NCI-H526 treated with DMSO at 0.1 percent for 48 hours (cell line): ENCODE data around the gene GNPAT.

Experiments
- DNase-seq: peaks from one replicate; lab custom pipeline; 2025; lab: John Stamatoyannopoulos, UW

The GNPAT gene

DNA sequence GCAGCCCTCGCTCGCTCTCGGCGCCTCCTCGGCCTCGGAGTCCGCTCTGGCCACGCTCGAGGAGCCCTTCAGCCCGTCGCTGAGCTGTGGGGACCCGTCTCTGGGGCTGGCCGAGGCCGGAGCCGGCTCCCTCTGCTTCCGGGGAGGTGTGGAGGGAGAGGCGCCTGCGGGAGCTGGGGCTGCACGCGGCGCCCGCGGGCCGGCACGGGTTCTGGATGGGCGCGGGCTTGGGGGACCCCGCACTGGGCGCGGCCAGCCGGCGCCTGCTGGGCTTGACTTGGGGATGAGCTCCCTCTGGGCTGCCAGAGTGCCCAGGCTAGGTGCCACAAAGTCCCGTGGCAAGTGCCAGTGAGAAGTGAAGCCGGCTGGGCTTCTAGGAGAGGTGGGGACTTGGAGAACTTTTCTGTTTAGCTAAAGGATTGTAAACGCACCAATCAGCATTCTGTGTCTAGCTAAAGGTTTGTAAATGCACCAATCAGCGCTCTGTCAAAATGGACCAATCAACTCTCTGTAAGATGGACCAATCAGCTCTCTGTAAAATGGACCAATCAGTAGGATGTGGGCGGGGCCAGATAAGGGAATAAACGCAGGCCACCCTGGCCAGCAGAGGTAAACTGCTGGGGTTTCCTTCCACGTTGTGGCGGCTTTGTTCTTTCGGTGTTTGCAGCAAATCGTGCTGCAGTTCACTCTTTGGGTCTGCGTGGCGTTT, 76.4 kb downstream of the GNPAT start:
- DNase-seq = no peak

GRCh38 chr1:231318015-231318355, 77.0 kb downstream of the GNPAT start:
- DNase-seq = no peak

- no peak for DNase-seq
These were observed 77.6 kb downstream of the GNPAT start for GRCh38 chr1:231318568-231318967.

DNA sequence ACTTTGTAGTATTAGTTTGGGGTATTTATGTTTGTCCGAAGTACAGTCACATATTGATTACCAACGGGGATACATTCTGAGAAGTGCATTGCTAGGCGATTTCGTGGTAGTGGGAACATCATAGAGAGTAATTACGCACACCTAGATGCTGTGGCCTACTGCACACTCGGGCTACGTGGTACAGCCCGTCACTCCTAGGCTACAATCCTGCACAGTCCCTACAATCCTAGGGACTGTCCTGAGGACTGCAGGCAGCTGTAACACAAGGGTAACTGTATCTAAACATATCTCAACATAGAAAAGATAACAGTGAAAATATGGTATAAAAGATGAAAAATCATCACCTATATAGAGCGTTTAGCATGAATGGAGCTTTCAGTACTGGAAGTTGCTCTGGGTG, 78.1 kb downstream of the GNPAT start:
- DNase-seq = no peak

- no peak for DNase-seq
These were observed 82.0 kb downstream of the GNPAT start for GRCh38 chr1:231322880-231323530.

DNA sequence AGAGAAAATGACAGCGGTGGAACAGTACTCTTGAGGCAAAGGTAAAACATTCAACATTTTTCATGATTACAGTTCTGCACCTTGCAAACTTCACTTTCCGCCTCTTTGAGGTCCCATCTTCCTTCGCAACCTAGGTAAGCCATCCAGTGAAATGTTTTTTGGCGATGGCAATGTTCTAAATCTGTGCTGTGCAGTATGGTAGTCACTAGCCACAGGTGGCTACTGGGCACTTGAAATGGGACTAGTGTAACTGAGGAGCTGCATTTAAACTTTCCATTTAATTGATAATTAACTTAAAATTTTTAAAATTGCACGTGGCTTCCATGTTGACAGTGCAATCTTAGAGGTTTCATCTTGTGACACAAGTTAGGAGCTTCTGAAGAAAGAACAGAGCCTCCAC, 83.6 kb downstream of the GNPAT start:
- DNase-seq = no peak

GRCh38 chr1:231326248-231326647, 85.2 kb downstream of the GNPAT start:
- DNase-seq = no peak
